ENCODE results near the gene NOS3. TPM values are rescaled to one million over a fixed set of nuclear protein-coding genes. Genes with fewer than 3 reads are reported as not detected.

NOS3 gene
- total RNA-seq, 1 experiment from 2014 or later = 0.30 TPM

DNA sequence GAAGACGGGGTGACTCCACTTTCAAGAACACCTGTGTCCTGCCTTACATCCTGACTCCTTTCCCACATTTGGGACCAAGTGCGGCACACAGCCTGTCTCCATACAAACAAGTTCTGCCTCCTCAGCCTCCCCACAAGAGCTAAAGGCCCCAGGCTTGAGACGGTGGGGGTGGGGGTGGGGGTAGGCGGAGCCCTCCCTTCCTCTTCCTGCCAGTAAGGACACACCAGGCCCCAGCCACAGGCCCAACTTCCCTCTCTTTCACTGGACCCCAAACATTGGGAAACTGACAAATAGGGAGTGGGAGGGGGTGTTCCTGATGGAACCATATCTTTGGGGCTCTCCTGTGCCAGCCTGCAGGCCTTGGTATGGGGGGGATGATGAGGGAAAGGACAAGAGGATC is 62.3 kb downstream of the NOS3 start:
- no peak for DNase-seq (ENCODE audit: extremely low read depth, low read depth)

DNA sequence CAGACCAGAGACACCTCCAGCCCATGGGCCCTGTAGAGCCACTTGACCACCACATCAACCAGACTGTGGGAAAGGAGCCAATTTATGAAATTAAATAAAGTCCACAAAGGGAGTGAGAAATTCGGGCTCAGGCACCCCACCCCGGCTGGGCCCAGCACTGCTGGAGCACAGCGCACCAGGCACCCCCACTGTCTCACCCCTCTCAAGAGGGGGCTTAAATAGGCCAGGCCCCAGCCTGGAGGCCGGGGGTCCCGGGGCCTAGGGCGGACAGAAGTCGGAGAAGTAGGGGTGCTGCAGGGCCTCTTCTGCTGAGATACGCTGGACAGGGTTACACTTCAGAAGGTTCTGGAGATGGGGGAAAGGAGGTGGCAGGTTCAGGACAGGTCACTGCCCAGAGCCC is 62.9 kb downstream of the NOS3 start:
- DNase-seq (ENCODE audit: extremely low read depth, low read depth) = no peak

DNA sequence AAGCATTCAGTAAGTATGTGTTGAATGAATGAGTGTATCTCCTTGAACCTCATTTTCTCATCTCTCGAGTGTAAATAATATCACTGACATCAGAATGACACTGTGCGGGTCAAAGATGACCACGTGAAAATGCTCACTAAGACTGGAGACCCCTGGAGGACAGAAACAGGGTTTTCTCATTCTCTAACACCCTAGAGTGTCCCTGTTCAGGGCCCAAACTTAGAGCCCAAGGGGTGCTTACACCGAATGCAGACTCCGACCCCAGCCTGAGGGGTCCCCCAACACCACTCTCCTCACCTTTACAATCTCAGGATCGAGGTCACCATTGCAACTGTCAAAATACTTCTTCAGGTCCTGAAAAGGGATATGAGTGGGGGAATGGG is 65.5 kb downstream of the NOS3 start:
- no peak for DNase-seq (ENCODE audit: extremely low read depth, low read depth)

GRCh38 chr7:151056666-151057505 is 66.1 kb downstream of the NOS3 start:
- DNase-seq (ENCODE audit: extremely low read depth, low read depth) = no peak

GRCh38 chr7:151057506-151057988 is 66.7 kb downstream of the NOS3 start, which contains the start of gene CDK5:
Gene CDK5, minus strand, starts transcription at chr7:151057897. Its CDS starts 49 bp downstream, at chr7:151057848.
- no peak for DNase-seq (ENCODE audit: extremely low read depth, low read depth)

DNA sequence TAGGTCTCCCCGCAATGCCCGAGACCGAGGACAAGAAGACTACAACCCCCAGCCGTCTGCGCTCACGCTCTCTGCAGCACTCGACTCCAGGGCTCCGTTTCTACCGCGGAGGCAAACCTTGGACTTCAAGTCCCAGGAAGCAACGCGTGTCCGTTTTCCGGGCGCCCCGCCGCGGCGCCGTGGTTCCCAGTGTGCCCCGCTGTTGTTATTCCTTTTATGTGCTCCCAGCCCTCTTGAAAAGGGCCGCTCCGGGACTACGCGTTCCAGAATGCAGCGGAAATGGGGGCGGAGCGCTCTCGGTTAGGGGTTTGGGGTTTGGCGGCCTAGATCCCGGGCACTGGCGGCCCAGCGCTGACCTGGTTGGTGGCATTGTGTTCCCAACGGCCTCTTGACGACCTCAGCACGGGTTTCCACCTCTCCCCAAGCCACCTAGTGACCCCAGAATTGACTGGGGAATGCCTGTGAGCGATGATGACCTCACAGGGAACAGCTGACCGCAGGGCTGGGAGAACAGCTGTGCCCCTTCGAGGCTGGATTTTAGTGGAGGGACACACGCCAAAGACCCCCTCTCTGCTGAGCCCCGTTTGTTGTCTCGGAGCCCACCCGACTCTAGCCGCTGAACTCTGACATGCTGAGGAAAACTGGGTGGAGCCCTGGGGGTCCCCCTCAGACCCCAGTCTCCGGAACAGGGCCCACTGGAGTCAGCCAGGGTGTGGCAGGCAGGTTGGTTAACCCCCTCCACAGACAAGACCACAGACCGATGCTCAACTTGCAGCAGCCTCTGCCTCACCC is 67.4 kb downstream of the NOS3 start:
- DNase-seq (ENCODE audit: extremely low read depth, low read depth) = peak; percentile 100

DNA sequence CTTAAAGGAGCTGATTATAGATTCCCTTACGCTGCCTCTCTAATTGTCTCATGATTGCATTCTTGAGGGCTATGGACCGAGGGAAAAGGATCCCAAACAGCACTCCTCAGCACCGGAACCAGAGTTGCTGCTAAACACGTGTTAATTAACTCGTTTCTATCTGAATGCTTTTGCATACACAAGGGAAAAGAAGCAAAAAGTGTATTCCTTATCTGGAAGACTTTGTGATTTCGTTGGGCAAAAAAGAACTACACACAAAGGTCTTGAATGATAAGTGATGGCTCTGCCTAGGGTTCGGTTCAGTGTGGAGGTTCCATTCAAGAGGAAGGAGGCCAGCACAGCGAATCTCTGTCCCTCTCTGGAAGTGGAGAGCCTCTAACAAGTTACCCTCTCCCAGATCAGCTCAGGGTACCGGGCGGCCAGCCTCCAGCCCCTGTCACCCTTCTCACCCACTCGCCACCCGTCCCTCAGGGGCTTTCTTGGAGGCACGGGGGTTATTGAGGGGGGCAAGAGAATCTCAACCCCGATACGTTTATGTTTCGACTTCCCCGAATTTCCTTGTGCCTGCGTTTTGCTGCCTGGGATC is 68.1 kb downstream of the NOS3 start:
- no peak for DNase-seq (ENCODE audit: extremely low read depth, low read depth)

GRCh38 chr7:151059367-151060112 is 68.7 kb downstream of the NOS3 start, which contains the start of gene SLC4A2:
Gene SLC4A2, plus strand, starts transcription at chr7:151059589. Its CDS starts 2,399 bp downstream, at chr7:151061988.
- DNase-seq (ENCODE audit: extremely low read depth, low read depth) = peak; percentile 61

DNA sequence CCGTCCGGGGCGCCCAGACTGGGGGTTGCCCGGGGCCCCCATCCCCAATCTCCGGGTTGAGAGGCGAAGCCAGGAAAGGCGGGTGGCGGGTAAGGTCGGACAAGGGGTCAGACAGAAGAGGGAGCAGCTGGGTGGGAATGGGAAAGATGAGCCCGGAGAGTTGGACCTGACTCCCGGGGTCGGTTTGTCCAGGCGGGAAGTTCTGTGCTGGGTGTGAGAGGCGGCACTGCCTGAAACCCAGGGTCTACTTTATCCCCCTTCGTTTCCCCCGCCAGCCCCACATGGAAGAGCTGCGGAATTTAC is 69.2 kb downstream of the NOS3 start:
- no peak for DNase-seq (ENCODE audit: extremely low read depth, low read depth)

- DNase-seq (ENCODE audit: extremely low read depth, low read depth) = no peak
Measured at GRCh38 chr7:151060416-151061212, 69.8 kb downstream of the NOS3 start.

DNA sequence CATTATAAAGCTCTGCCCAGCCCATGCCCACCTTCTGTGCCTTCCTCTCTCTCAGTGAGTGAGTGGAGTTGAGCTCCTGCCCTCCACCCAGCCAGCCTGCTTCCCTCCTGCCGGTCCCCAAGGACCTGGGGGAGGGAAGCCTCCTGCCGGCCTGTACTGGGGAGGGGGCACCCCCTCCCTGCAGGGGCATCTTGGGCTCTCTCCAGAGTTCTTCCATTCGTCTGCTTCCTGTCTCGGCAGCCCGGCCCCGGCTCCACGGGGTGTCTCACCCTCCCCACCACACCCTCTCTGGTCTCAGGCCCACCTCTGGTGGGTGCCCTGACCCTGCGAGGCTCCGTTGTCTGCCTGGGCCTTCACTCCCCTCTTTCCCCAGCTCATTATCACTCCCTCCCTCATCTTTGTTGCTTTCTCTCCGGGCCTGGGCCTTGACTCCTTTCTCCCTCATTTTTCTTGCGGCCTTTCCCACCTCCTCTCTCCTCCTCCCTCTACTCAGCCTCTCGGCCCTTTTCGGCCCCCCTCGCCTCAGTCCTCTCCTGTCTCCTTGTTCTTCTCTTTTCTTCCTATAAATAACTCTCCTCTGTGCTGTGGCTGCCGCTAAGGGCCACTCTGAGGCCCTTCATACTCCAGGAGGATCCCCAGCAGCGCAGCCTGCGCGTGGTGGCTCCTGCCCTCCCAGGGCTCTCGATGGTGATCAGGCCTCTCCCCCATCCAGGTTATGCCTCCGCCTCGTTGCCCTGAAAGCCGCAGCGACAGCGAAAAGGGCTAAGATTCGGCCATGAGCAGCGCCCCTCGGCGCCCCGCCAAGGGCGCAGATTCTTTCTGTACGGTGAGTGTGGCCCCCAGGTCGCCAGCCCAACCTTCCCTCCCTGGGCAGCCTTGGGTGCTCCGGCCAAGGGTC is 70.6 kb downstream of the NOS3 start:
- no peak for DNase-seq (ENCODE audit: extremely low read depth, low read depth)

DNA sequence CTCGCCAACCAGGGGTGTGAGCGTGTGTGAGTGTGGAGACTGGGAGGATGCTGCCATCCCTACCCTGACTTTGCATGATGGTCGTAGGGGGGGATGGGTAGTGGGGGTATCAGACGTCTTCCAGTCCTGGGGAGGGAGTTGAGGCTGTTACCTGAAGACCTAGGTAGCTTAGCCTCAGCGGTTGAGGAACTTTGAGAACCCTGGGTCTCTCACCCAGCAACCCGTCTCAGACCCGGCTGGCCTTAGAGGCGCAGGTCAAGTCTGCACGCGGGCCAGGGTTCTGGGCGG is 71.2 kb downstream of the NOS3 start:
- no peak for DNase-seq (ENCODE audit: extremely low read depth, low read depth)

GRCh38 chr7:151062399-151063211 is 71.8 kb downstream of the NOS3 start:
- peak; percentile 72 for DNase-seq (ENCODE audit: extremely low read depth, low read depth)

DNA sequence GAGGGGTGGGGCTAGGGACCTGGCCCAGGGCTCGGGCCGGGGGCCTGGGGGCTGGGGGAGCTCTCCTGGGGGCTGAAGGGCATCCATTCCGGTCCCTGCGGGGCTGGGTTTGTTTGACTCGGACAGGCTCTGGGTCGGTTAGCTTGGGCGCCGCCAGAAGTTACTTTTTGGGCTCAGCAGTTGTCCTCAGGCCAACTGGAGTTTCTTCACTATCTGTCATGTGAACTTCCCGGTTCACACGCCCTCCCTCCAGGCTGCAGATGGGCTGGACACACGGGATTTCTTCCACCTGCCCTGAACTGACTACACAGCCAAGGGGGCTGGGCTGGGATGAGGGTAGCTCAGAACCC is 72.4 kb downstream of the NOS3 start:
- DNase-seq (ENCODE audit: extremely low read depth, low read depth) = no peak
